Stimulated activated CD8-positive, alpha-beta memory T cell treated with anti-CD3 and anti-CD28 coated beads, Interleukin-7, amount 100 ng/mL, for 48 hours (primary cell): ENCODE data around the gene TM4SF5.

Source experiments
- DNase-seq, 2 donors: peaks; one replicate each; pipeline ENCODE4 v3.0.0-alpha.2; 2020; ENCODE audit warnings: low read depth in 1 of 2; ENCODE audit errors: extremely low read depth in 1 of 2

The TM4SF5 gene

DNA sequence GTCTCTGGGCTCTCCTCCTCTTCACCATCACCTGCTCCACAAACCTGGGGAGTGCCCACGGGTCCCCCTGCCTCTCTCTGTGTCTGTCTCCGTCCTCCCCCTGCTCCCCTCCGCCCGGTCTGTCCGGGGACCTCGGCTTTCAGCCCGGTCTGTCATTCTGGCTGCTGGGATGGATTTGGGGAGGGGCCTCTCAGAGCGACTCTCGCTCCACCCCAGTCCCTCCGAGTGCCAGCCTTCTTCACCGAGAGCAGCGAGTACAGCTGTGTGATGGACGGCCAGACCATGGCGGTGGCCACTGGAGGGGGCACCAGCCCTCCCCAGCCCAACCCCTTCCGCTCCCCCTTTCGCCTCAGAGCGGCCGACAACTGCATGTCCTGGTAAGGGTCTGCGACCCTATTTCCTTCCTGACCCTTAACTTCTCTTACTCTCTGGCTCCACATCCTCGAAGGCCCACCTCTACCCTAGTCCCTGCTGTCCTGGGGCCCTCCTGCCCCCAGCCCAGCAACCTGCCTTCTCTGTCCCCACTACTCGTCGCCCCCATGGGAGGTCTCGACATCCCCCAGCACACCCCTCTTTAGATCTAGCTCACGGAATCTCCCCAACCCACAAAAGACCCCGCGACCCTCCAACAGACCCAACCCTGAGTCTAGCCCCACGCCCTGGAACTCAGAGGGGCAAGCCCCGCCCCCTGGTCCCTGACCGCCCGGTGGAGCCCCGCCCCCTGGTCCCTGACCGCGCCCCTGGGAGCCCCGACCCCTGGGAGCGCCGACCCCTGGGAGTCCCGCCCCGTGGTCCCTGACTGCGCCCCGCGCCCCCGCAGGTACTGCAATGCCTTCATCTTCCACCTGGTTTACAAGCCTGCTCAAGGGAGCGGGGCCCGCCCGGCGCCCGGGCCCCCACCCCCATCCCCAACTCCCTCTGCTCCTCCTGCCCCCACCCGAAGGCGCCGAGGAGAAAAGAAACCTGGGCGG lies 26.4 kb upstream of the TM4SF5 start:
- no peak for DNase-seq

GRCh38 chr17:4747847-4748246 lies 23.8 kb upstream of the TM4SF5 start:
- no peak for DNase-seq

- no peak for DNase-seq
Observed at GRCh38 chr17:4748686-4749085, 23.0 kb upstream of the TM4SF5 start.

DNA sequence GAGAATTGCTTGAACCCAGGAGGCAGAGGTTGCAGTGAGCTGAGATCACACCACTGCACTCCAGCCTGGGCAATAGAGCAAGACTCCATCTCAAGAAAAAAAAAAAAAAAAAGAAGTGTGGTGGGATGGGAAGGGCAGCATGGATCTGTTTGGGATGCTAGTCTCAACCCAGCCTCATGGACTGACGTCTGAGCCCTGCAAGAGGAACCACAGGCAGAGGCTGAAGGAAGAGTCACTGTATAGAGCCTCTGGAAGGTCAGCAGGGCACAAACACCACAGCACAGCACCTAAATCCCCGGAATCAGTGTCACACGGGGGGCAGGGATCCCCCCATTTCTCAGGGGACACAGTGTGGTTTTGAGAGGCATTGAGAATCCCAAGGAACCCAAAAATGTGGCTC lies 21.1 kb upstream of the TM4SF5 start:
- DNase-seq = no peak

DNA sequence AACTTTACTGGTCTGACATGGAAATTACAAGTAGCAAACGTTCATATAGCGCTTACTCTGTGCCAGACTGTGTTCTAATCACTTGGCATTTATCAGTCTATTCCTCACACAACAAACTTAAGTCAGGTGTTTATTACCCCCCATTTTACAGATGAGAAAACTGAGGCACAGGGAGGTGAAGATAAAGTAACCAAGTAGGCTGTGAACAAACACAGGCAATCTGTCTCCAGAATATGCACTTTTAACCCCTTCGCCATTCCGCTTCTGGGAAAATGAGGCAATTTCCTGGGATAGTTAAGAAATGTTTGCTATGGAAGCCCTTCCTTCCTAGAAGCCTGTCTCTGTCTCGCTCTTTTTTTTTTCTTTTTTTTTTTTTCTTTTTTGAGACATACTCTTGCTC lies 19.8 kb upstream of the TM4SF5 start:
- no peak for DNase-seq

DNA sequence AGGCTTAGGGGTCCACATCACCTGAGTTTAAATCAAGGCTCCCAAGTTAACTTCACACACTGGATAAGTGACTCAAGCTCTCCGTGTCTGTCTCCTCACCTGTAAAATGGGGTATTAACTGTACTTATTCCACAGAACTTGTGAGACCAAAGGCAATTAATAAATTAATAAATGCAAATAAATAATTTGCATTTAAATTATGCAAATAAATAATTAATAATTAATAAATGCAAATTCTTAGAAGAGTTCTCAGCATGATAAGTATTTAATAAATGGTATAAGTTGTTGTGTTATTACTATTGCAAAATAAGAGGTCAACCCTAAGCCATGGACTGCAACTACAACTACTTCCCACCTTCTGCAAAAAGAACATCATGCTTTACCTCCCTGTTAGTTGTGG lies 18.3 kb upstream of the TM4SF5 start:
- no peak for DNase-seq

GRCh38 chr17:4759776-4760236 lies 11.9 kb upstream of the TM4SF5 start:
- DNase-seq = no peak

DNA sequence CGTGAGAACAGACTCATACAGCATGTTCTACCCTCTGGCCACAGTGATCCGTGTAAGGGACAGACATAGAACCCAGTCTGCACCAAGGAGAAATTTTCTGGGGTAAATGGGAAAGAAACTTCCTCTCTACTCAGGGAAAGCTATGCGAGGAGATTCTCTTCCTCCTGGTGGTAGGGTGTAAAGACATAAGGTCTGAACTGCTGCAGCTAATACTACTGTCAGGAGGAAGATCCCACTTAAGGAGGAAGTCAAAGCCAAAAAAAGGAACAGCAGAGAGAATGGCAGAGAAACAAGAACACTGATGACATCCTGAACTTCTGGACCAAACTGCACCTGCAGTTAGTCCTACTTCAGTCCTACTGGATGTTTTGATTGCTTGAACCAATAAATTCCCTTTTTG lies 7.1 kb upstream of the TM4SF5 start:
- DNase-seq = no peak

GRCh38 chr17:4766201-4766600 lies 5.5 kb upstream of the TM4SF5 start:
- DNase-seq = no peak

DNA sequence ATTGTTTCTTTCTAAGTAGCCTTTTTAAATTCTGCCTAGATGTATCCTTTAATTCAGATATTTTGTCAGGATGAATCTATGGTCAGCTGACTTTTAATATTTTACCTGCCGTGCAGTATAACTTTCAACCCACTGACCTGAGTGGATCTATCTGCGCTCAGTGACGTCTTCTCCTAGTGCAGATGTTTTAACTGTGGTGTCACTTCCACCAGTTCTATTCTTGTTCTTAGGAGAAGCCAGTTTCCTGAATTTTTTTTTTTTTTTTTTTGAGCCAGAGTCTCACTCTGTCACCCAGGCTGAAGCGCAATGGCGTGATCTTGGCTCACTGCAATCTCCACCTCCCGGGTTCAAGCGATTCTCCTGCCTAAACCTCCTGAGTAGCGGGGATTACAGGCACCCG lies 5.0 kb upstream of the TM4SF5 start:
- no peak for DNase-seq

DNA sequence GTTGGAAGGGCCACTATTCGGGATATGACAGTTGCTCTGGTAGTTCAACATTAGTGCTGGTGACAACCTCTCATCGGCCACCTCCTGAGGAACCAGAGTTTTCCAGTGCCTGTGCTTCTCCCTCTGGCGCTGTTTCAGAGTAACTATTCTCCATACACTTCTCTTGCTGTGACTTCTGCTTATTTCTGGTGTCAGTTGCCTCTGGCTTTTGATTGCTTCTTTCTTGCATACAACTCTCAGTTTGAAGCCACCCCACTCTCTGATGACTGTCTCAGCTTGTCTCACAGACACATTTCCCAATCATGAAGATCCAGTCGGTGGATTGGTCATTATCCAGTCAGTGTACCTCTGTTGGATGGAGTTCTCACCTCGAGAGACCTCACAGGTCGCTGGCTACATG lies 3.4 kb upstream of the TM4SF5 start:
- DNase-seq = no peak

- no peak for DNase-seq
Observed at GRCh38 chr17:4769628-4770027, 2.1 kb upstream of the TM4SF5 start.

DNA sequence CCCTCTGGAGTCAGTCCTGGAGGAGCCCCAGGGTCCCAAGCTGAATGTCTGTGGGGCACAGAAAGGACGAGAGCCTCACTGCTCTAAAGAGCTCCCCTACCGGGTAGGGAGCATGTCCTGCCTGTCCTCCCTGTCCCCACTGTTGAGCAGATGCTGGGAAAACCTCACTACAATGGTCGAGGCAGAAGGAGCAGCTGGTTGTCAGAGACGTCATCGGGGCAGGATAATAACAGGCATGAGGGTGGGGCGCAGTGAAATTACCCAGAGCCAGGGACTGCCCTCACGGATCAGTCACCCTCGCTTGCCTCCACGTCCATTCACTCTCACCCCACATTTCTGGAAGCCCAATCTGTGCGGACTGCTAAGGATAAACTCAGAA lies 538 bp downstream of the TM4SF5 start:
- no peak for DNase-seq

DNA sequence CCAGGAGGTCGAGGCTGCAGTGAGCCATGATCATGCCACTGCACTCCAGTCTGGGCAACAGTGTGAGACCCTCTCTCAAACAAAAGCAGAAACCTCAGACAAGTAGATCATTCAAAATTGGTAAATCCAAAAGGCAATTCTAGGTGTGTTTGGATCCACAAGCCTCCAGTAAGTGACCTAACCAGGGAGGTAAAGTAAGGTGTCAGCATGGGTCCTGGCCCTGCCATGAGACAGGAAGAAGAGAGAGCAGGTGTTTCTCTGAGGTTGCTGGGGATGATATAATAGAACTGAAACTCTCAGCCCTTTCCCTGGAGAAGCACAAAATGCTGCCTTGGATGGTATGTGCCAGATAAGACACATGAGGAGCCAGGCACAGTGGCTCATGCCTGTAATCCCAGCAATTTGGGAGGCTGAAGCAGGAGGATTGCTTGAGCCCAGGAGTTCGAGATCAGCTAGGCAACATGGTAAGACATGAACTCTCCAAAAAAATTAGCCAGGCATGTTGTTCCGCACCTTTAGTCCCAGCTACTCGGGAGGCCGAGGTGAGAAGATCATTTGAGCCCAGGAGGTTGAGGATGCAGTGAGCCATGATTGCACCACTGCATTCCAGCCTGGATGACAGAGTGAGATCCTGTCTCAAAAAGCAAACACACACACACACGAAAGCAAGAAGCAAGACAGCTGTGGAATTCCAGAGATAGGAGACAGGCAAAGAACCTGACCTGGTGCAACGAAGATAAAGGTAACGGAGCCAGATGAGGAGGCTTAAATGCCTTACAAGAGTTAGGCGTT lies 6.5 kb downstream of the TM4SF5 start:
- no peak for DNase-seq

- no peak for DNase-seq
Observed at GRCh38 chr17:4780325-4780955, 8.8 kb downstream of the TM4SF5 start.

DNA sequence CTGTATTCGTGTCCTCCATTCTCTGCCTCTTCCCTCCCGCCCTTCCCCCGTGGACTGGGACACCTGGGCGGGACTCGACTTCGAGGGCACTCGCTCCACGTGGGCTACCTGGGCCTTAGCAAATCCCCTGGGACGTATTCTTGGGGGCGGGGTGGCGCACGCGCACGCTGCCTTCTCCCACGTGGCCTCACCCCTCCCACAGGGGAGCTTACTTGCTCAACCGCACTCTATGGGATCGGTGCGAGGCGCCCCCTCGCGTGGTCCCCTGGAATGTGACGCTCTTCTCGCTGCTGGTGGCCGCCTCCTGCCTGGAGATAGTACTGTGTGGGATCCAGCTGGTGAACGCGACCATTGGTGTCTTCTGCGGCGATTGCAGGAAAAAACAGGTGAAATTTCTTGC lies 11.0 kb downstream of the TM4SF5 start:
- DNase-seq = no peak

GRCh38 chr17:4785311-4786105 lies 13.8 kb downstream of the TM4SF5 start:
- DNase-seq = no peak

- no peak for DNase-seq
Observed at GRCh38 chr17:4786106-4786511, 14.4 kb downstream of the TM4SF5 start, which contains the start of gene VMO1. VMO1 (minus strand) TSS chr17:4786364; CDS start chr17:4786352, 12 bp downstream.

GRCh38 chr17:4786516-4786915 lies 14.8 kb downstream of the TM4SF5 start:
- DNase-seq = no peak

DNA sequence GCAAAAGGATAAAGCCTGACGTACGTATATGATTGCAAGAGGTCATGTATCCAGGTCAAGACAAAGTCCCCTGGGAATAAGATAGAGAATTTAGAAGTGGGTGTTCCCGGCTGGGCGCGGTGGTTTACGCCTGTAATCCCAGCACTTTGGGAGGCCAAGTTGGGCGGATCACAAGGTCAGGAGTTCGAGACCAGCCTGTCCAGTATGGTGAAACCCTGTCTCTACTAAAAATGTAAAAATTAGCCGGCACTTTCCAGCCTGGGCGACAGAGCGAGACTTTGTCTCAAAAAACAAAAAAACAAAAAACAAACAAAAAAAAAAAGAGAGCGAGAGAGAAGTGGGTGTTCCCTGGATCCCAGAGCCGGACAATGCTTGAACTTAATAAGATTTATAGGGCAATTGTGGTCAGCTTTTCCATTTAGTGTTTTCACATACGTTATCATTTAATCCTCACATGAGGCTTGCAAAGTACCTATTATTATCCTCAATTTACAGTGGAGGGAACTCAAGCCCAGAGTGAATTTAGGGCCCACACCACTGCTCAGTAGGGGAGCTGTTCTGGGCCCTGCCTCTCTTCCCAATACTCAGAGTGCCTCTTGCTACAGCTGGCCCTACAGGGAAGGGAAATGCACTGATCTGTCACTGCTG lies 16.6 kb downstream of the TM4SF5 start:
- no peak for DNase-seq
